HFF-Myc (cell line): ENCODE results near the gene ARHGAP29.

Experiments
- DNase-seq: peaks from one replicate; pipeline ENCODE4 v3.0.0-alpha.2; 2011; ENCODE audit warnings: low read depth; ENCODE audit errors: extremely low read depth
- H3K4me3 ChIP-seq: replicated peaks from 2 replicates; pipeline ENCODE4 v1.5.1; 2011; ENCODE audit warnings: low read depth, mild to moderate bottlenecking, control low read depth, low read length
- TF ChIP-seq, protein P1 (sequence below): IDR thresholded peaks from 2 replicates; pipeline ENCODE4 v1.5.1; 2012; ENCODE audit warnings: mild to moderate bottlenecking, low read depth, low read length, control low read depth; ENCODE audit errors: missing control alignments

The ARHGAP29 gene

DNA sequence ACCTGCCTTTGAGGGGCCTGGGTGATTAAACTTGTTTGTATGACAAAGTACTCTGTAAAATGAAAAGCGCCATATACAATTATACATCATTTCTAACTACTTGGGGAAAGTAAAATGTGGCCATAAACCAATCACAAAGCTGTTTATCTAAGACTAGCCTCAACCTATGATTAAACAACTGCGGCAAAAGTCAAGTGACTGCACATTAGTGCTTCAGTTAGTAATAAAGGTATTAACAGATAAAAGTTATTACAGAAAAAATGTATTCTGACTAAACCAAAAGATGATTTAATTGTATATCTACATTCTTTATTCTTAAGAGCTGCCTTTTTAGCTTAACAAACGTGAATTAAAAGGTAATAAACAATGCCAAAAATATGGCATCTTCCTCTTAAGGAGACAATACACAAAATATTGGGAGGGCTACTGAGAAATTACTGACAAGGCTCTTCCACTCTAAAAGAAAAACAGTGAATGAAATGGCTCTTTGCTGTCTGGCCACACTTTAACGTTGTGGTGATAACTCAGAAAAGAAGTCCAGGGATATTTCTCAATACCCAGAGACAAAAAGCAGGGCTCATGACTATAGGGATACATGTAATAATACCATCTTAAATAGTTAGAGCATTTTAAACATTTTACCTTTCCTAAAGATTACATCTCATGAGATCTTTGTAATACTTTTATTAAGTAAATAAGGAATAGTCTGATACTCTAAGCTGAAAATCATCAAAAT is 8.6 kb downstream of the ARHGAP29 start:
- H3K4me3 ChIP-seq: no peak overlapping the region
- TF ChIP-seq, protein P1, sequence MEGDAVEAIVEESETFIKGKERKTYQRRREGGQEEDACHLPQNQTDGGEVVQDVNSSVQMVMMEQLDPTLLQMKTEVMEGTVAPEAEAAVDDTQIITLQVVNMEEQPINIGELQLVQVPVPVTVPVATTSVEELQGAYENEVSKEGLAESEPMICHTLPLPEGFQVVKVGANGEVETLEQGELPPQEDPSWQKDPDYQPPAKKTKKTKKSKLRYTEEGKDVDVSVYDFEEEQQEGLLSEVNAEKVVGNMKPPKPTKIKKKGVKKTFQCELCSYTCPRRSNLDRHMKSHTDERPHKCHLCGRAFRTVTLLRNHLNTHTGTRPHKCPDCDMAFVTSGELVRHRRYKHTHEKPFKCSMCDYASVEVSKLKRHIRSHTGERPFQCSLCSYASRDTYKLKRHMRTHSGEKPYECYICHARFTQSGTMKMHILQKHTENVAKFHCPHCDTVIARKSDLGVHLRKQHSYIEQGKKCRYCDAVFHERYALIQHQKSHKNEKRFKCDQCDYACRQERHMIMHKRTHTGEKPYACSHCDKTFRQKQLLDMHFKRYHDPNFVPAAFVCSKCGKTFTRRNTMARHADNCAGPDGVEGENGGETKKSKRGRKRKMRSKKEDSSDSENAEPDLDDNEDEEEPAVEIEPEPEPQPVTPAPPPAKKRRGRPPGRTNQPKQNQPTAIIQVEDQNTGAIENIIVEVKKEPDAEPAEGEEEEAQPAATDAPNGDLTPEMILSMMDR: no peak

DNA sequence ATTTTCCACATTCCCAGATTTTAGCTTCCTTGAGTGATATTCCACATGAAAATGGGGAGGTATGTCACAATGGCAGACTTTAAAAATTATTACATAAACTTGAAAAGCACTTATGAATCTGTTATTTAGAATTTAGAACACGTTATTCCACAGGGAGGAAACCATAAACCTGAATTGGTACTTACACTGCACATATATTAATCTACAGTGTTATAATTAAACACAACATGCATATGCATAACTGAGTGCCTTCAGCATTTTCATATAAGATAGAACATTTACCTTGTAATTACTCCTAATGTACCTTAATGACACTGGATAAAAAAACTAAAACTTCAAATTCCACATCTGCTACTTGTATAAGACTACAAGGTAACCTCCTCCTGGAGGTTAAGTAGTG is 9.8 kb downstream of the ARHGAP29 start:
- no peak overlapping the region for H3K4me3 ChIP-seq
- no peak for DNase-seq
- TF ChIP-seq, protein P1: no peak

More for the DNA sequence above, 8.6 kb downstream of the ARHGAP29 start:
- no peak for DNase-seq

DNA sequence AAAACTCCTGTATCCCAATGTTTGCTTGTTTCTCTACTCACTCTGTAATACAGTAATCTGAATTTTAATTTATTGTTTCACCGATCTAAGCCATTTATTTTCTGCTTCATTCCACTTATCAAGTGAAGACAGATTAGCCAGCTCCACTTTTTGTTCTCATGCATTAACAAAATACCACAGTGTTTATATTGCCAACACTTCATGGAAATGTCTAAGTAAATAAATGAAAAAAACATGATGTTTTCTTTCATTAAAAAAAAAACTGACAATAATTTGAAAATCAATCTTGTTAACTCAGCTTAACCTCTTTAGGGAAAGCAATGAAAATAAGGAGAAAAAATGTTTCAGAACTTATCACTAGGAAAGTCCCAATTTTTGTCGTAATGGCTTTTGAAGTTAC is 11.5 kb downstream of the ARHGAP29 start:
- TF ChIP-seq, protein P1: no peak
- no peak for DNase-seq
- H3K4me3 ChIP-seq: no peak overlapping the region

DNA sequence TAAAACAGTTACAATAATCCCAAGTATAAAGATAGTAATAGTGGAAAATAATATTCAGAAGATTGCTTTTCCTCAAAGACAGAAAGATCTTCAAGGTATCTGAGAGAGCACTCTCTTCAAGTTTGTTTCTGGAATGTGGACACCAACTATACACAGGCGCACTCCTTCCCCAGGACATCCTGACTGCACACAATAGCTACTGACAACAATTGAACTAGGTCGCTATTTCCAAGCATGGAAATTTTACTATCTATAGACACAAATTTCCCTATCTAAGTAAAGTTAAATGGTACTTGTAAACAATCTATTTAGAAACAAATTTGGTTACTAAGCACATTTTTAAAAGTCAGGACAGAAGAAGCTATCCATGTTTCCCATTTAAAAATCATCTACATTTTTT is 19.1 kb downstream of the ARHGAP29 start:
- no peak overlapping the region for H3K4me3 ChIP-seq
- TF ChIP-seq, protein P1: no peak
- no peak for DNase-seq

DNA sequence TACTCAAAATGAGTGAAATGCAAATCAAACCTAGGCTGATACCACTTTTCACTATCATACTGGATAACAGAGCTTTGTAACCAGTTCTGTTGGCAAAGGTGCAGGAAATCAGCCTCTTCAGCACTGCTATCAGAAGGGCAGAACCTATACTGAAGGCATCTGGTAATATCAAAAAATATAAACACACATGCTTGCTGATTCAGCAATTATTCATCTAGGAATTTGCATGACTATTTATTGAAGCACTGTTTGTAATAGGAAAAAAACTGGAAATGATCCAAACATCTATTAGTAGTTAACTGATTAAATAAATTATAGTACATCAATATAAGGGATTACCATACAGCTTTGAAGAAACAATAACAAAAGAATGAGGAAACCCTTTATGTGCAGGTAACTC is 21.4 kb downstream of the ARHGAP29 start:
- no peak overlapping the region for H3K4me3 ChIP-seq
- TF ChIP-seq, protein P1: no peak
- no peak for DNase-seq

DNA sequence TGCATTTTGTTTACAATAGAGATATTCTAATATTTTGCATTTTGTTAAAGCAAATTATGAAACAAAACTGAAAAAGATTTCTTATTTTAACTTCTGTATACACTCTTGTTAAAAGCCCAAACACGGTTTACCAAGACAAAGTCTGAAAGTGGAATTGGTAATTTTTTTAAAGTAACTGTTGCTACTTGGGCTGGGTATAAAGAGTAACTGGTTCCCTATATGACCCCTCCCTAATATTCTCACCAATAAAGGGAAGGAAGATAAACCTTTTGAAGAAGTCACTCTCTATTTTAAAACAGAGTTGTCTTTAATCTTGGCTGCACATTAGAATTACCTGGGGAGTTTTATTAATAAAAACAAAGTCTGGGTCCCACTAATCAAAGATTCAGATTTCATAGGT is 27.4 kb downstream of the ARHGAP29 start:
- no peak overlapping the region for H3K4me3 ChIP-seq
- DNase-seq: no peak
- TF ChIP-seq, protein P1: no peak

DNA sequence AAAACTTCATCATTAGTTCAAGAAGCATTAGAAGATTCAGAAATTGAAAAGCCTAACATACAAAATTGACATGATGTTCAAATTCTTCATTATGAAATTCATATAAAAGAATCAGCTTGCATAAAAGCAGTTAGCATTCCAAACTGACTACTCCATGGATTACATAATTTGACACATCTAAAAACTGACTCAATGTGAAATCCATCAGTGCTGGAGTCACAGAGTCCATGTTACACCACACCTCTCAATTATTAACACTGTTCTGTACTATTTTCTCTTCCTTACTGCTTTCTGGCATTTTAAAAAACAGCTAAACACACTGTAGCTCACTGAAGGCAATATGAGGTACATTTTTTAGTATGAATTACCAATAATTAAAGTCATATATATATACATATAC is 28.0 kb downstream of the ARHGAP29 start:
- no peak overlapping the region for H3K4me3 ChIP-seq
- no peak for DNase-seq
- TF ChIP-seq, protein P1: no peak
